SIG-M5 treated with dmso at 0.1 percent for 504 hours (cell line): Measurements from ENCODE around the gene SORL1.
"Not testable (repeated sequence)": the region's sequence is repeated elsewhere in the genome, so short reads cannot be mapped to it uniquely, and the experiment has no call there.

Experiments
- DNase-seq: peaks from one replicate; lab custom pipeline; 2025; ENCODE audit not compliant: unreplicated experiment; lab: John Stamatoyannopoulos, UW

SORL1 gene, protein sequence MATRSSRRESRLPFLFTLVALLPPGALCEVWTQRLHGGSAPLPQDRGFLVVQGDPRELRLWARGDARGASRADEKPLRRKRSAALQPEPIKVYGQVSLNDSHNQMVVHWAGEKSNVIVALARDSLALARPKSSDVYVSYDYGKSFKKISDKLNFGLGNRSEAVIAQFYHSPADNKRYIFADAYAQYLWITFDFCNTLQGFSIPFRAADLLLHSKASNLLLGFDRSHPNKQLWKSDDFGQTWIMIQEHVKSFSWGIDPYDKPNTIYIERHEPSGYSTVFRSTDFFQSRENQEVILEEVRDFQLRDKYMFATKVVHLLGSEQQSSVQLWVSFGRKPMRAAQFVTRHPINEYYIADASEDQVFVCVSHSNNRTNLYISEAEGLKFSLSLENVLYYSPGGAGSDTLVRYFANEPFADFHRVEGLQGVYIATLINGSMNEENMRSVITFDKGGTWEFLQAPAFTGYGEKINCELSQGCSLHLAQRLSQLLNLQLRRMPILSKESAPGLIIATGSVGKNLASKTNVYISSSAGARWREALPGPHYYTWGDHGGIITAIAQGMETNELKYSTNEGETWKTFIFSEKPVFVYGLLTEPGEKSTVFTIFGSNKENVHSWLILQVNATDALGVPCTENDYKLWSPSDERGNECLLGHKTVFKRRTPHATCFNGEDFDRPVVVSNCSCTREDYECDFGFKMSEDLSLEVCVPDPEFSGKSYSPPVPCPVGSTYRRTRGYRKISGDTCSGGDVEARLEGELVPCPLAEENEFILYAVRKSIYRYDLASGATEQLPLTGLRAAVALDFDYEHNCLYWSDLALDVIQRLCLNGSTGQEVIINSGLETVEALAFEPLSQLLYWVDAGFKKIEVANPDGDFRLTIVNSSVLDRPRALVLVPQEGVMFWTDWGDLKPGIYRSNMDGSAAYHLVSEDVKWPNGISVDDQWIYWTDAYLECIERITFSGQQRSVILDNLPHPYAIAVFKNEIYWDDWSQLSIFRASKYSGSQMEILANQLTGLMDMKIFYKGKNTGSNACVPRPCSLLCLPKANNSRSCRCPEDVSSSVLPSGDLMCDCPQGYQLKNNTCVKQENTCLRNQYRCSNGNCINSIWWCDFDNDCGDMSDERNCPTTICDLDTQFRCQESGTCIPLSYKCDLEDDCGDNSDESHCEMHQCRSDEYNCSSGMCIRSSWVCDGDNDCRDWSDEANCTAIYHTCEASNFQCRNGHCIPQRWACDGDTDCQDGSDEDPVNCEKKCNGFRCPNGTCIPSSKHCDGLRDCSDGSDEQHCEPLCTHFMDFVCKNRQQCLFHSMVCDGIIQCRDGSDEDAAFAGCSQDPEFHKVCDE (N-terminal part only)

GRCh38 chr11:121451986-121452608 lies at the start of gene SORL1:
Gene SORL1 (plus strand): TSS chr11:121452314. CDS start chr11:121452332, 18 bp downstream.
- peak; percentile 54 for DNase-seq

GRCh38 chr11:121405646-121406045 lies 46.5 kb upstream of the SORL1 start:
- peak; percentile 10 for DNase-seq

DNA sequence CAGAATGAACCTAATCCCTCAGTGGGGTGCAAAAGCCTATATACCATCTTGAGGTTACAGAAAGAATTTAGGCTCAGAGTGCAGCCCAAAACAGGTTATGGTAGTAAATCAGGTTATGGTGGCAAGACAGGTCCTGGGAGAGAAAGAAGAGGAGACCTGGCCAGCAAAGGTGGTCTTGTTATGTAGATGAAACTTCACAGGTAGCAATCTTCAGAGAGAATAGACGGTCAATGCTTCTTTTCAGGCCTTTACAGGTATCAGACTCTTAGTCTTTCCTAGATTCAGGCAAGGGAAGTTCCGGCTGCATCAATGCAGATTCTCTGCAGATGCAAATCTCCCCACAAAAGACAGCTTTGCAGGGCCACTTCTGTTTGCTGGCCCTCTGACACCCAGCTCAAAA lies 45.8 kb upstream of the SORL1 start:
- DNase-seq = no peak

DNA sequence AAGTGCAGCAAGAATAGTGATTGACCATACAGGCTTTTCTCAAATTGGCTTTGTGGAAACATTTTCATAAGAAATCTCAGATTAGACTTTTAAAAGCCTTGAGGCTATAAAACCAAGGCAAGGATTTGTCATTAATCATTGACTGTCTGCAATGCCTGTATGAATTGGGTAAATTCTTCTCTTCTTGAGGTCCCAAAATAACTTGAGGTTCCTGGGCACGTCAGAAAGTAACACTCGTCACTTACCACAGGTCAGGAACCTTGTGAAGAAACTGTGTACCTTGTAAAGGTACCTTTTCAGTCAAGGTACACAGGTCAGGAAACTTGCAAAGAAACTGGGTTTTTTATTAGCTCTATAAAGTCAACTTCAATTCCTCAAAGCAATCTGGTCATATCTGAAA lies 43.3 kb upstream of the SORL1 start:
- no peak for DNase-seq

- DNase-seq = not testable (repeated sequence)
Measured at GRCh38 chr11:121410041-121410440, 42.1 kb upstream of the SORL1 start.

- DNase-seq = not testable (repeated sequence)
Measured at GRCh38 chr11:121411330-121411729, 40.8 kb upstream of the SORL1 start.

DNA sequence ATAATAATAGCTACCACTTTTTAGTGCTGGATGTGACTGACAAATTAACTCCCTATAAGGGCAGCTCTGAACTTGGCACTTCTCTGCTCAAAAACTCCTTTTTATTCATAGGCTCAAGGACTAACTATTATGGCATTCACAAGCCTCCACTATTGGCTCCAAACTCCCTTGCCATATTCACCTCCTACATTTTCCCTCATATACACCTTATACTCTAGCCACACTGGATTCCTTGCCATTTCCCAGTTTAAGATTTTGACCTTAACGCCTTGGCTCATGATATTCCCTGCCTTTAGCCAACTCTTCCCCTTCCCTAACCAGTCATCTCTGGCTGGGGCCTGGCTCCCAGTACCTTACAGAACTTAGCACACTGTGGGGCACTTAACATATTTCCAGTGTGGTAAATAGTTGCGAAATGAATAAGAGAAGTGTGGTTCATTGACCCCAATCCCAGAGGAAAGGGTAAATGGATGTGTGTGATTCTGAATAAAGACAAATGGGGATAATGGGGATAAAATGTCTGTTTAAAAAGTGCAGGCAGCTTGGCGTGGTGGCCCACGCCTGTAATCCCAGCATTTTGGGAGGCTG lies 40.0 kb upstream of the SORL1 start:
- no peak for DNase-seq

GRCh38 chr11:121412711-121413415 lies 39.3 kb upstream of the SORL1 start:
- no peak for DNase-seq

DNA sequence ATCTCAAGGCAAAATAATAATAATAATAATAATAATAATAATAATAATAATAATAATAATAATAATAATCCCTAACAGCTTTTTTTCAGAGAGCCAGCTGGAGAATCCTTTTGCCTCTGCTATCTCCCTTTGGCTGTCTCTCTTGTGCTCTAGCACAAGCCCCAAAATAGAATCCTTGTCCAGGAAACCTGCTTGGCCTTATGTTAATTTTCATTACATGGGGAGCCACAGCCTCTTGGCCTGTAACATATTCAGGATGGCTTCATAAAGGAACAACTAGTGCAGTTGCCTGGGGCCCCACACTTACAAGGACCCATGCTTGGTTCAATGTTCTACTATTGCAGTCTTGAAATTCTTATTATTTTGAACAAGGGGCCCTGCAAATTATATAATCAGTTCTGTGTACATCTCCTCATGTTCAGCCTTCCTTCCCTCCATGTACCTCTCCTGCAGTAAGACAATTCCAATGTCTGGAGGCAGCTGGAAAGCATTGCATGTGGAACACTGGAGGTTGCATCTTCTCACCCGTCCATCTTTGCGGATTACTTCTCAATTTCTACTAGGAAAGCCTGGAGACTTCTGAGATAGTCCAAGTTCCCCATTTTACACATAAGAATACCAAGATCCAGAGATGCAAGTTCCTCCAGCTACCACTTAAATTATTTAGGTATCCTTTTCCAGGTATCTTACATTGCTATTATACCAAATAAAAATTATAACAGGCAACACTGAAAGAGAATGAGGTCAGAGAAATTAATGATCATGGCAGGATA lies 37.8 kb upstream of the SORL1 start:
- DNase-seq = peak; percentile 29

- no peak for DNase-seq
Measured at GRCh38 chr11:121415856-121416255, 36.3 kb upstream of the SORL1 start.

DNA sequence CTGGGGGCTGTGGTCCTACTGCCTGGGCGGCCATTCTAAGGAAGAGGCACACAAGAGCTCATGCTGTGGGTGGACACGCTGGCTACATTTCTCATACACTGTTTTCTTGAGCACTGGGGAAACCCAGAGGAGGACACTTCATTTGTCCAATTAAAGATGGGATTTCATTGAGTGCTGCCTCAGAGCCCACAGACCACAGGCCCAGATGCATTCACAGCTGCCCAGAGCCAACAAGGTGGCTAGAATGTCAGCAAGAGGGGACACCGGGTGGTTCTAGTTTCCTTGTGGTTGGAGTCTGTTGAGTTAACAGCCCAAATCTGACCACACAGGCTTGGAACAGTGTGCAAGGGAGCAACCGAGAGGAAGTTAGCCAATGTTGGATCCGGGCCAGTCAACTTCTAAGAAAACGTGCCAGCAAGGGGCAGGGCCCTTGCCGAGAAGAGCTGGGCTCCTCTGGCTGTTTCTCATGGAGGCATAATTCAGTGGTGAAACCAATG lies 35.0 kb upstream of the SORL1 start:
- peak; percentile 98 for DNase-seq

- peak; percentile 71 for DNase-seq
Measured at GRCh38 chr11:121417607-121418006, 34.5 kb upstream of the SORL1 start.

DNA sequence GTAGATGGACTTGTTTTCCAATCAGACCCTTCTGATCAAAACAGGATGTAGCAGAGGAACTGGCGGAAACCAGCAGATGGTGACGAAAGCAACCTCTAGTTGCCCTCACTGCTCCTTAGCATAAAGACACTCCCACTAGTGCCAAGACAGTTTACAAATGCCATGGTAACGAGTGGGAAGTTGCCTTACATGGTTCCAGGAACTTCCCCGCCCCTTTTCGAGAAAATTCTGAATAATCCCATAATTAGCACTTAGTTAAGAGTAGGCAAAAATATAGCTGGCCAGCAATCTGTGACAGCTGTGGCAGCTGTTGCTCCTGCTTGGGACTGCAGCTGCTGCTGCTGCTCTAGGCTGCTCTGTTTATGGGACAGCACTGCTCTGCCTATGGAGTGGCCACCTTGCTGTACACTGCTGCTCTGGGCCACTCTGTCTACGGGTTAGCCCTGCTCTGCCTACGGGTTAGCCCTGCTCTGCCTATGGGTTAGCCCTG lies 33.4 kb upstream of the SORL1 start:
- peak; percentile 82 for DNase-seq

DNA sequence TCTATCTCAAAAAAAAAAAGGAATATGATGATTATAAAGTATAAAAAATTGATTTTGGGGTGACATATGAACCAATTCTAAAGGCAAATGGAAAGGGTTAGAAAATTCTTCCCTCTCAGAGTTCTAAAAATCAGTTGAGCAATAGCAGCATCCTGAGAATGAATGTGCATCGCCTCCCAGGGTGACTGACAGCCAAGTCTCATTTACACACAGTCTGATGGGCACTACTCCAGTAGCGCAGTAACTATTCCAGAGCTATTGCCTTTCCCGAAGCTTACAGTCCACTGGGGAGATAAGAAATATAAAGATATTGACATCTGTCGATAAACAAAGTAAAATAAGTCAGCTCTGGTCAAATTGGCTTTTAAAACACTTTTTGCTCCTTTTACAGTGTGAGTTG lies 32.3 kb upstream of the SORL1 start:
- DNase-seq = no peak

- no peak for DNase-seq
Measured at GRCh38 chr11:121420398-121420797, 31.7 kb upstream of the SORL1 start.

GRCh38 chr11:121421149-121421901 lies 30.8 kb upstream of the SORL1 start:
- DNase-seq = no peak

GRCh38 chr11:121422675-121423074 lies 29.4 kb upstream of the SORL1 start:
- no peak for DNase-seq

DNA sequence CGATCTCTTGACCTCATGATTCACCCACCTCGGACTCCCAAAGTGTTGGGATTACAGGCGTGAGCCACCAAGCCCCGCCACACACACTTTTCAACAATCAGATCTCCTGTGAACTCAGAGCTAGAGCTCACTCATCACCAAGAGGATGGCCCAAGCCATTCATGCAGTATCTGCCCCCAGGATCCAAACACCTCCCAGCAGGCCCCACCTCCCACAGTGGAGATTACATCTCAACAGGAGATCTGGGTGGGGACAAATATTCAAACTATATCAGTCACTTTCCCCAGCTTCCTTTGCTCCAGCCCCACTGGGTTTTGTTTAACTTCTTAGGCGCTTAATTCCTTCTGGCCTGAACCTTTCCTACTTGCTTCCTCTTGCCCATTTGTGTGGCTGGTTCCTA lies 26.3 kb upstream of the SORL1 start:
- no peak for DNase-seq
